Measurements from ENCODE around the gene CALCOCO1. TPM values are rescaled to one million over a fixed set of nuclear protein-coding genes. Genes with fewer than 3 reads are reported as not detected.

The CALCOCO1 gene
- total RNA-seq, 1 donor from 2014 or later: 32.0 TPM

DNA sequence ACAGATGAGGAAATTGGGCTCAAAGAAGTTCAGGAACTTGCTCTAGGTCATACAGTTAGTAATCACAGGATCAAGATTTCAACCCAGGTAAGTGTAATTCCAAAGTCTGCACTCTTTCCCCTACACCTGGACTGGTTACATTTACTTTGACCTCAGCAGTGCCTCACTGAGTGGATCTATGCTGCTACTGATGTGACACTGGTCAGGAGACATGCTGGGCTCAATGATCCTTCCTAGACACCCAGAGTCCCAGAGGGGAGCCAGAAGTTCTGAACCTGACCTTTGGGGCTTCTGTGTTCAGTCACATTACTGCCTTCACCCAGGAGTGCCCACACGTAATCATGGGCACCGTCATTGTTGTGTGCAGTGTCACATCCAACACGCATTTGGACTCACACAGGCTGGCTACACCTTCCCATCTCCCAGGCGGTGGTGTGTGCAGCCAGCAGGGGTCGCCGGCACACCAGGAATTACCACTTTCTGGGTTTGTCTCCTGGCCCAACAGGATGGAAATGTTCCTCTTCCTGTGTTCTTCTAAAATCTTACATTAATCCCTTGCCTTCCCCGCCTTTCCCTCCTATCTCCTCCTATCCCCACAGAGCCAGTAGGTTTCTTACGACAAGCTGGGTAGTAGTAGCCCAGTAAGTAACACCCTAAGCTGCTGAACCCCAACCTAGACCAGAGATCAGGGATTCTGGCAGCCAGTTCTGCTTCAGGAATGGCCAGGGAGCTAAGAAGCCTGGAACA is 25.6 kb downstream of the CALCOCO1 start:
- Mint-ChIP-seq H3K4me3 (no peak overlapping the region), H3K36me3 (ENCODE audit: low read depth) (no peaks in the 10 kb centered on the region), H3K27ac (ENCODE audit: unreplicated experiment) (no peak overlapping the region), H3K9me3 (no peaks in the 10 kb centered on the region), H3K27me3 (ENCODE audit: low read depth) (peaks cover 99% of the 10 kb centered on the region), H3K4me1 (peaks cover 3% of the 10 kb centered on the region)
- TF ChIP-seq CTCF (conservative IDR thresholded peaks at IDR 0.05): peak; percentile 93
- peak; percentile 77 for DNase-seq (ENCODE audit: low read depth, low spot score)

GRCh38 chr12:53700567-53700966 is 26.7 kb downstream of the CALCOCO1 start:
- Mint-ChIP-seq H3K27me3 (ENCODE audit: low read depth) (peaks cover 99% of the 10 kb centered on the region), H3K9me3 (peaks cover 2% of the 10 kb centered on the region), H3K36me3 (ENCODE audit: low read depth) (no peaks in the 10 kb centered on the region), H3K4me3 (no peak overlapping the region), H3K27ac (ENCODE audit: unreplicated experiment) (no peak overlapping the region), H3K4me1 (peaks cover 11% of the 10 kb centered on the region)
- no peak for DNase-seq (ENCODE audit: low read depth, low spot score)
- no peak for TF ChIP-seq CTCF (conservative IDR thresholded peaks at IDR 0.05)

- peaks cover 98% of the 10 kb centered on the region for H3K27me3 Mint-ChIP-seq (ENCODE audit: low read depth)
- peaks cover 2% of the 10 kb centered on the region for H3K9me3 Mint-ChIP-seq
- H3K27ac Mint-ChIP-seq (ENCODE audit: unreplicated experiment): no peak overlapping the region
- no peak for TF ChIP-seq CTCF (conservative IDR thresholded peaks at IDR 0.05)
- no peak for DNase-seq (ENCODE audit: low read depth, low spot score)
- H3K4me1 Mint-ChIP-seq: peaks cover 18% of the 10 kb centered on the region
- no peaks in the 10 kb centered on the region for H3K36me3 Mint-ChIP-seq (ENCODE audit: low read depth)
- no peak overlapping the region for H3K4me3 Mint-ChIP-seq
Observed at GRCh38 chr12:53699678-53700025, 27.6 kb downstream of the CALCOCO1 start.

- Mint-ChIP-seq H3K4me1 (peaks cover 23% of the 10 kb centered on the region), H3K27me3 (ENCODE audit: low read depth) (peaks cover 98% of the 10 kb centered on the region), H3K36me3 (ENCODE audit: low read depth) (no peaks in the 10 kb centered on the region), H3K4me3 (no peak overlapping the region), H3K9me3 (peaks cover 2% of the 10 kb centered on the region), H3K27ac (ENCODE audit: unreplicated experiment) (no peak overlapping the region)
- TF ChIP-seq CTCF (conservative IDR thresholded peaks at IDR 0.05): no peak
- no peak for DNase-seq (ENCODE audit: low read depth, low spot score)
Observed at GRCh38 chr12:53698948-53699677, 28.1 kb downstream of the CALCOCO1 start.

DNA sequence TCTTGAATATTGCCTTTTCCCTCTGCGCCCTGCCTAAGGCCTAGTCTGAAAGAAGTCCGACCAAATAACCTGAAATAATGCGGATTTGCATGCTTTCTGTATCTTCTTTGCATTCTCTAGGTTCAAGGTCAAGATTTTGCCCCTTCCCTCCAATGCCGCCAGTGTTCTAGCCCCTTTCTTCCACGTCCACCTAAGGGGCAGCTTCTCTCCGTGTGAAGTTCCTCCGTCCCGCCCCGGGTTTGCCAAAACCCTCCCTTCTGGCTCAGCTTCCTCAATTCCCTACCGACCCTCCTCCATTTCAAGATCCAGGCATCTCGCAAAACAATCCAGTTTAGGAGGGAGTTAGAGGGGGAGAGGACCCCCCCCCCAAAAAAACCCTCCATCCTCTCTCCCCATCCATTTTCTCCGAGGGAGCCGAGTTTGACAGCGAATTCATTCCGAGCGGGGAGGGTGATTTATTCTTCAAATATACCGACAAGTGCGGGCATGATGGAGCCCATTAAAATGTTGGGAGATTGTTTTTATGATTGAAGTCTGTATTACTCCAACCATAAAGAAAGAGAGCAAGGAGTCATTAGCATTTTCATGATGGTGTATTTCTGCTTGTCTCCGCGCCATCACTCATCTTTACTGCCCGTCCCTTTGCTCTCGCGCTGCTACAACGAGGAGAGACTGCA is 30.5 kb downstream of the CALCOCO1 start:
- H3K4me1 Mint-ChIP-seq: peaks cover 23% of the 10 kb centered on the region
- peak overlapping the region; percentile 50 for H3K4me3 Mint-ChIP-seq
- H3K36me3 Mint-ChIP-seq (ENCODE audit: low read depth): no peaks in the 10 kb centered on the region
- no peak overlapping the region for H3K27ac Mint-ChIP-seq (ENCODE audit: unreplicated experiment)
- no peak for TF ChIP-seq CTCF (conservative IDR thresholded peaks at IDR 0.05)
- no peak for DNase-seq (ENCODE audit: low read depth, low spot score)
- H3K9me3 Mint-ChIP-seq: peaks cover 2% of the 10 kb centered on the region
- peaks cover 89% of the 10 kb centered on the region for H3K27me3 Mint-ChIP-seq (ENCODE audit: low read depth)
